DMS 273 (cell line): ENCODE measurements around the gene ARHGAP26.

Experiments
- DNase-seq: peaks from one replicate; lab custom pipeline; 2025; ENCODE audit not compliant: unreplicated experiment; lab: John Stamatoyannopoulos, UW

The ARHGAP26 gene

GRCh38 chr5:143029293-143029692 lies 259.1 kb downstream of the ARHGAP26 start:
- no peak for DNase-seq

- DNase-seq, result no peak
Measured at GRCh38 chr5:143030349-143030748, 260.2 kb downstream of the ARHGAP26 start.

- DNase-seq, result peak; percentile 76
Measured at GRCh38 chr5:143031781-143032580, 261.8 kb downstream of the ARHGAP26 start.

GRCh38 chr5:143032581-143032836 lies 262.3 kb downstream of the ARHGAP26 start:
- DNase-seq, result no peak

GRCh38 chr5:143033535-143034250 lies 263.5 kb downstream of the ARHGAP26 start:
- DNase-seq, result no peak

GRCh38 chr5:143036146-143036927 lies 266.2 kb downstream of the ARHGAP26 start:
- DNase-seq, result no peak

DNA sequence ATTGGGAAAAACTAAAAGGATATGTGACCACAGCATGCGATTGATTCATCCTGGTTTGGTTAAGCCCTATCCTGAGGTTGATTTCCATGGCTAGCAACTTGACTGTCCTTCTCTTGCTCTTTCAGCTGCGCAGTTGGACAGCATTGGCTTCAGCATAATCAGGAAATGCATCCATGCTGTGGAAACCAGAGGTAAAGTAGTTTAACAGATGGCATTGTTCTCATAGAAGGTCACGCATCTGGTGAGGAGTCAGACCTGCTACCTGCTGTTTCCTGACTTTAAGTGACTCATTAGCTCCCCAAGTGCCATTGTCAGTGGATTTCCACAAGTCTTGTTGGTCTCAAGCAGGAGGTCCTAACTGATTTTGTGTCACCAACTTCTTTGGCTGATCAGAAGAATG lies 266.9 kb downstream of the ARHGAP26 start:
- DNase-seq, result peak; percentile 90

DNA sequence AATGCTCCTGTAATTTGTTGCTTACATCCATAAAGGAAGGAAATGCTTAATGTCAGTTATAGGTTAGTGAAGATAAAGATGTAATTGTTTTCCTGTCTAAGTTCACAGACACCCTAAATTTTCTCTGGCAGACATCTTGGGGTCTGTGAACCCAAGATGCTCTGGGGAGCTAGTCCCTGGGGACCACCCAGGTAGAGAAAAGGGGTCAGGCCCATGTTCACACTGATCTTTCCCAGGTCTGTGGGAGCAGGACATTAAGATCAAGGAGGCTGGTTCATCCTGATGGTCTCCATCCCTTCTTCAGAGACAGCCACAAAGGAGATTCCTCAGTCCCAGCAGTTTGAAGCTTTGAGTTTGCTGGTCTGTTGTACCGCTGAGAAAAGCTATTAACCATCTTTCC lies 267.5 kb downstream of the ARHGAP26 start:
- DNase-seq, result no peak

- no peak for DNase-seq
Measured at GRCh38 chr5:143040622-143041021, 270.4 kb downstream of the ARHGAP26 start.

DNA sequence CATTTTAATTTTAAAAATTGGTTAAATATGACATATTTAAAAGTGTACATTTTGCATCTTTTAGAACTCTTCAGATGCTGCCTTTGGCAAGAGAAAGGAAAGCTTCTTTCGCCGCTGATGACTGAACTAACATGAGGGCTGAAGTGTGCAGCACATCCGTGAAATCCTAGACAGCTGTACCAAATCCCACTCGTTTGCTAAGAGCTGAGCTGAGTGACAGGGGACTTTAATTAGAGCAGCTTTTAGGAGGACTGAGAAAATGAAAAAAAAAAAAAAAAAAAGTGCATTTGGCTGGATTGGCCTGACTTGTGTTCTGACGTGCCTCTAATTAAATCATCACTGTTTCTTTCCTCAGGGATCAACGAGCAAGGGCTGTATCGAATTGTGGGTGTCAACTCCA lies 271.3 kb downstream of the ARHGAP26 start:
- DNase-seq, result peak; percentile 40

- peak; percentile 72 for DNase-seq
Measured at GRCh38 chr5:143041972-143042770, 272.0 kb downstream of the ARHGAP26 start.

- DNase-seq, result peak; percentile 43
Measured at GRCh38 chr5:143044265-143044664, 274.1 kb downstream of the ARHGAP26 start.

- no peak for DNase-seq
Measured at GRCh38 chr5:143045062-143045461, 274.9 kb downstream of the ARHGAP26 start.

DNA sequence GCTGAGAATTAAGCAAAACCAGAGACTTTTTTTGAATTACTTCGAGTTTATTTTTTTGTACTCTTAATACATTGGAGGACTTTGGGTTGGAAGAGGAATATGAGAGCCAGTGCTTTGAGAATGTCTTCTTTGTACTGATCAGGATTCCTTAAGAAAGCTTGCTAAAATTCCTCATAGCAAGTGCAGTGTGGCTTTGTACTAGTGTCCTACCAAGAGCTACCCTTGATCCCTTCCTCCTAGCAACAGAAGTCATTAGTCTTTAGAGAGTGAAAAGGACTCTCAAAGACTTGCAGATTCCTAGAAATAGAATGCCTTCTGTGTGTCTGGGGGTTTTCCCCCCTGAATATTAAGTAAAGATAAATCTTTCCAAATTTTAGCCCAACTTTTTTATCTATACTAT lies 276.1 kb downstream of the ARHGAP26 start:
- no peak for DNase-seq

DNA sequence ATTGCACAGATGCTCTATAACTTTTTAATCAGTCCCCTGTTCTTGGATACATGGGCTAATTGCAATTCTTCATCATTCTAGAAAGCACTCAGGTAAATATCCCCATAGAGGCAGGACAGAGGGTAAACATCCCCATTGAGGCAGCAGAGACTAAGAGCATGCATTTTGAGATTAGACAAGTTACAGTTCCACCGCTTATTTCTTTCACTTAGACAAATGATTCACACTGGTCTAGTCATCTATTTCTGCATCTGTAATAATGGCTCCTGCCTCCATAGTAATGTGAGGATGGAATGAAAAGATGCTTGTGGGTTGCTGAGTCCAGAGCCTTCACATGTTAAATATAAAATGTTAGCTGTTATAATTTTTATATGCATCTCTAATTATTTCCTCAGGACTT lies 276.9 kb downstream of the ARHGAP26 start:
- DNase-seq, result no peak

- DNase-seq, result no peak
Measured at GRCh38 chr5:143050183-143050582, 280.0 kb downstream of the ARHGAP26 start.

DNA sequence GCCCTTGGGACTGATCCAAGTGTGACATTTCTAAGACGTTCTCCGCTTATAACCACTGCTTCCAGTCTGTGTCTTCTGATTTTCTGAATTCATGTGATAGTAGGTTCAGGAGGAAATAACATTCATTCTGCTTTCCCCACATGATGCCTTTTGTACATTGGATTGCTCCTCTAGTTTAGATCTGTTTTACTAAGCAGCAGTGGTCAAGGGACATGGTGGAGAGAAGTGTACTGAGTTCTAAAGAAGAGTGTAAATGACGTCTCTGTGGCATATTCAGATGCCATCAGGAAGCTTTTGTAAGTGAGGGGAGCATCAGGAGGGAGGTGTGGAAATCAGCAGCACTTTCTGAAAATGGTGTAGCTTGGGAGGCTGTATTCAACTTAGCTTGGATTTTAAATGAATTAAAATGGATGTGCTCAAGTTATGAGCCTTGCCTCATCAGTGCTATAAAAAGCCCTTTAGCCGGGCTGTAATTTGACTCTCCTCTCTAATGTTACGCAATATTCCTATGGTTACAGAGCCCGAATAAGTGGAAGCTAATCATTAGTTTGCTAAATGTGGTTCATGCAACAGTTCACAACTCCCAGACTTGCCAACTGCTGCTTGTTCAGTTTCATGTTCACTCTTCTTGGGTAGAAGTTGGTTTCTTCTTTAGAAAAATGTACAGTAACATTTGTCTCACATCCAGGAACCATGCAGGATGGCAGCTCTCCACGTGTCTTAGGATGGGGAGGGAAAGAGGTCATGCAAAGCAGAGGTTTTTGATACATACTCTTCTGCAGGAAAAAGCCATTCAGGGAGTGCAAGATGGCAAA lies 281.3 kb downstream of the ARHGAP26 start:
- peak; percentile 86 for DNase-seq

DNA sequence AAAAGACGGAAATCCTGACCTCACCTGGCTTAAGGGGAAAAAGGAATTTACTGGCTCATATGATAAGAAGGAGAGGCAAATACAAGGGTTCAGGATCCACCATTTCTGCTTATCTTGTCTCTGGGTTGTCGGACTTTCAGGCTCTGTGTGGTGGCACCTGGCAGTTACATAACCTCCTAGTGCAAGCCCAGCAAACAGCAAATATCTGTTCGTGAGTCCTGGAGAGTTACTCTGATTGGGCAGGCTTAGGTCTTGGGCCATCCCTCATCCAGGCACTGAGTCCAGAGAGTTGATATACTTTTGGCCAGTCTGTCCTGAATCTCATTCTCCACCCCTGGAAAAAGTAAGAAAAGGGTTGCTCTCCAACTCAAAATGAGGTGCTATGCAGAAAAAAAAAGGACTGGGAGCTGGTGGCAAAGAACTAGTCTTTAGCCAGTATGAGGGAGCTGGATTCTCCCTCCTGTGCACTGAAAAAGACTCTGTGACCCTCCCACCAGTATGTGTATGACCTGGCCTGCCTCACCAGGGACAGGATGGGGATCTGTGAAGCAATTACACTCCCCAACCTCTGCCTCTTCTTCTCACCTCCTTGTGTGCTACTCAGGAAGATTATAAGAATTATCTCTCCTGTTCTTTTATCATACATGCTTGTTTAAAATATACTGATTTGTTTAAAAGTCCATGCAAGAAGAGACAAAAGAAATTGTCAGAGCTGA lies 282.9 kb downstream of the ARHGAP26 start:
- DNase-seq, result no peak

DNA sequence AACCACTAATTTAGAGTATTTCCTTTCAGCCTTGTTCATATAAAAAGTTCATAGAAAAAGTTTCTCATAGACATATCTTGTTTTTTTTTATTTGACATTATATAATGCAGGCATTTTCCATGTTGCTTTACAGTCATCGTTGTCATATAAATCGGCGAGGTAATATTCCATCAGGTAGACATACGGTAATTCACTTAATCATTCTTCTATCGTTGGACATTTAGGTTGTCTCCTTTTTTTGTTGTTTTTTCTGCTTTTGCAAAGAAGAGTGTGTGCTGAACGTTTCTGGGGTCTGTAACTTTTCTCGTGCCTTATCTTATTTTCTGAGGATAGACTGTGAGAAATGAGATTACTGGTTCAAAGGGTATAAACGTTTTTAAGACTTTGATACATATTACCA lies 283.6 kb downstream of the ARHGAP26 start:
- no peak for DNase-seq

DNA sequence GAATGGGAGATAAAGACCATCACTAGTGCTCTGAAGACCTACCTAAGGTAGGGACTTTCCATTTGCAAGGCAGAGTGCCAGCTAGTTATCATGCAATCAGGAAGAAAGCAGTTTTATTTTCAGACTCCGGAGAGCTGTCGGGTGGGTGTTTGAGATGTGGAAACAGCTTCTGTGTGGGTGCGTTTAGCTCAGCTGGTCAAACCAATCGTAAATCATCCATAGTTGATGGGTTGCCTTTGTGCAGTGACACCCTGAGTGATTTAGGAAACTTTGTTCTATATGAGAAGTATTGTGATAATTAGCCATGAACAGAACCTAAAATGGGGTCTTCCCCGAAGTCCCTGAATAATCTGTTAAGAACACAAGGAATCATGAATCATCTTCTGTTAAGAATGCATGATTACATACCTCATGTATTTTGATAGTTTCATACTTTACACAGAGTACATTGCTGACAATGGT lies 284.3 kb downstream of the ARHGAP26 start:
- DNase-seq, result no peak
